HepG2 (cell line): Measurements from ENCODE around the gene CABLES2. TPM values are rescaled to one million over a fixed set of nuclear protein-coding genes. Genes with fewer than 3 reads are reported as not detected.
A peak's percentile ranks its signal among the peaks of the same experiment; 100 is the strongest.

ENCODE experiments used
- ARNT2 ChIP-seq: sonication (generic); formaldehyde crosslinking; IDR thresholded peaks from 2 replicates; pipeline ENCODE4 v1.8.0; 2022; ENCODE audit warnings: mild to moderate bottlenecking, low read depth, missing genetic modification reagents, moderate library complexity
- HES4 ChIP-seq: sonication (generic); formaldehyde crosslinking; IDR thresholded peaks from 2 replicates; pipeline ENCODE4 v1.9.0; 2021; ENCODE audit warnings: mild to moderate bottlenecking, missing genetic modification reagents, borderline replicate concordance
- MAX ChIP-seq: IDR thresholded peaks from 2 replicates; pipeline ENCODE4 v1.6.1; 2012; ENCODE audit warnings: inconsistent platforms
- MIER2 ChIP-seq: IDR thresholded peaks from 2 replicates; pipeline ENCODE4 v1.6.1; 2016; ENCODE audit warnings: missing biosample characterization, missing genetic modification reagents
- SRY ChIP-seq: sonication (generic); formaldehyde crosslinking; IDR thresholded peaks from 2 replicates; pipeline ENCODE4 v1.8.0; 2022; ENCODE audit warnings: mild to moderate bottlenecking, missing genetic modification reagents
- ZNF142 ChIP-seq: sonication (generic); formaldehyde crosslinking; IDR thresholded peaks from 2 replicates; pipeline ENCODE4 v1.4.0; 2020; ENCODE audit warnings: missing genetic modification reagents
- ZNF33B ChIP-seq: sonication (generic); formaldehyde crosslinking; IDR thresholded peaks from 2 replicates; pipeline ENCODE4 v1.5.1; 2020; ENCODE audit warnings: mild to moderate bottlenecking, missing genetic modification reagents
- ZNF460 ChIP-seq: sonication (generic); formaldehyde crosslinking; IDR thresholded peaks from 2 replicates; pipeline ENCODE4 v1.5.1; 2020; ENCODE audit warnings: missing genetic modification reagents, mild to moderate bottlenecking, borderline replicate concordance
- ZNF496 ChIP-seq: sonication (generic); formaldehyde crosslinking; IDR thresholded peaks from 2 replicates; pipeline ENCODE4 v1.8.1; 2023; ENCODE audit warnings: mild to moderate bottlenecking, moderate library complexity, missing genetic modification reagents; ENCODE audit not compliant: insufficient replicate concordance
- ZNF530 ChIP-seq: sonication (generic); formaldehyde crosslinking; IDR thresholded peaks from 2 replicates; pipeline ENCODE4 v1.5.0; 2020; ENCODE audit warnings: low read depth, mild to moderate bottlenecking, missing genetic modification reagents
- ZNF552 ChIP-seq: sonication (generic); formaldehyde crosslinking; IDR thresholded peaks from 2 replicates; pipeline ENCODE4 v1.9.0; 2022; ENCODE audit warnings: missing genetic modification reagents, mild to moderate bottlenecking, borderline replicate concordance
- ZNF614 ChIP-seq: IDR thresholded peaks from 2 replicates; pipeline ENCODE4 v1.6.1; 2018; ENCODE audit warnings: missing biosample characterization, missing genetic modification reagents, inconsistent platforms, borderline replicate concordance
- ZNF740 ChIP-seq: sonication (generic); formaldehyde crosslinking; IDR thresholded peaks from 2 replicates; pipeline ENCODE4 v1.4.0; 2020; ENCODE audit warnings: missing genetic modification reagents
- ZNF747 ChIP-seq: sonication (generic); formaldehyde crosslinking; IDR thresholded peaks from 2 replicates; pipeline ENCODE4 v1.8.1; 2023; ENCODE audit warnings: missing genetic modification reagents, mild to moderate bottlenecking, borderline replicate concordance
- ZNF800 ChIP-seq: sonication (generic); formaldehyde crosslinking; IDR thresholded peaks from 2 replicates; pipeline ENCODE4 v1.4.0; 2020; ENCODE audit warnings: missing genetic modification reagents
- polyA plus RNA-seq, 8 experiments: library from polyadenylated mRNA; depleted of rRNA in 3 of 8; stranded (reverse) in 7 of 8; unstranded in 1 of 8; fragments of >200 nt; fragmentation: Illumina TruSeq in 4 of 8; extraction: Trizol in 4 of 8; gene quantifications; 2 replicates each; pipeline versions ENCODE4 v1.2.1 to v1.2.3, GENCODE V29; 2011 to 2016; ENCODE audit warnings: low read depth in 4 of 8, missing spikeins in 1 of 8, mixed read lengths in 1 of 8; ENCODE audit not compliant: insufficient read depth in 1 of 8
- total RNA-seq, 5 experiments: library from RNA; depleted of rRNA; stranded (reverse); fragments of >200 nt; fragmentation: Illumina TruSeq; extraction: Trizol; gene quantifications; 2 replicates each; pipeline ENCODE4 v1.2.3, GENCODE V29; 2016; ENCODE audit warnings: low read depth in 1 of 5
- TF ChIP-seq, protein P1 (sequence below): sonication (generic); formaldehyde crosslinking; IDR thresholded peaks from 2 replicates; pipeline ENCODE4 v1.8.1; 2022; ENCODE audit warnings: low read depth, mild to moderate bottlenecking, missing genetic modification reagents

CABLES2 gene
- total and polyA plus RNA-seq, 2 of the 13 experiments (the other 11 are each of a cell fraction or from before 2014, with no cell fraction given), result 5.2 to 9.7 TPM

- TF ChIP-seq, protein P1, sequence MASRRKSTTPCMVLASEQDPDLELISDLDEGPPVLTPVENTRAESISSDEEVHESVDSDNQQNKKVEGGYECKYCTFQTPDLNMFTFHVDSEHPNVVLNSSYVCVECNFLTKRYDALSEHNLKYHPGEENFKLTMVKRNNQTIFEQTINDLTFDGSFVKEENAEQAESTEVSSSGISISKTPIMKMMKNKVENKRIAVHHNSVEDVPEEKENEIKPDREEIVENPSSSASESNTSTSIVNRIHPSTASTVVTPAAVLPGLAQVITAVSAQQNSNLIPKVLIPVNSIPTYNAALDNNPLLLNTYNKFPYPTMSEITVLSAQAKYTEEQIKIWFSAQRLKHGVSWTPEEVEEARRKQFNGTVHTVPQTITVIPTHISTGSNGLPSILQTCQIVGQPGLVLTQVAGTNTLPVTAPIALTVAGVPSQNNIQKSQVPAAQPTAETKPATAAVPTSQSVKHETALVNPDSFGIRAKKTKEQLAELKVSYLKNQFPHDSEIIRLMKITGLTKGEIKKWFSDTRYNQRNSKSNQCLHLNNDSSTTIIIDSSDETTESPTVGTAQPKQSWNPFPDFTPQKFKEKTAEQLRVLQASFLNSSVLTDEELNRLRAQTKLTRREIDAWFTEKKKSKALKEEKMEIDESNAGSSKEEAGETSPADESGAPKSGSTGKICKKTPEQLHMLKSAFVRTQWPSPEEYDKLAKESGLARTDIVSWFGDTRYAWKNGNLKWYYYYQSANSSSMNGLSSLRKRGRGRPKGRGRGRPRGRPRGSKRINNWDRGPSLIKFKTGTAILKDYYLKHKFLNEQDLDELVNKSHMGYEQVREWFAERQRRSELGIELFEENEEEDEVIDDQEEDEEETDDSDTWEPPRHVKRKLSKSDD (CRISPR knock-in tag), result no peak
- TF ChIP-seq ZNF33B (CRISPR knock-in tag) (no peak), ZNF614 (CRISPR knock-in tag) (no peak), ZNF800 (CRISPR knock-in tag) (0 out of 2 replicates have a peak, but pooled peaks have one; percentile 17), ZNF460 (CRISPR knock-in tag) (no peak), ZNF142 (CRISPR knock-in tag) (no peak), ZNF530 (CRISPR knock-in tag) (no peak), ZNF740 (CRISPR knock-in tag) (no peak), SRY (no peak), ZNF552 (CRISPR knock-in tag) (no peak), ARNT2 (CRISPR knock-in tag) (no peak), ZNF747 (CRISPR knock-in tag) (no peak), ZNF496 (no peak), HES4 (CRISPR knock-in tag) (peak; percentile 79; the same call in 1 of the 2 replicates), MIER2 (CRISPR knock-in tag) (no peak), MAX (peak; percentile 59; the same call in 1 of the 2 replicates)
Observed at GRCh38 chr20:62412194-62413024, 5.3 kb upstream of the CABLES2 start (continued).
